ENCODE measurements around the gene PTPRB.

Gene PTPRB

GRCh38 chr12:70540996-70541395 lies 96.2 kb downstream of the PTPRB start:
- TF ChIP-seq CTCF (conservative IDR thresholded peaks at IDR 0.05) = no peak
- no peak overlapping the region for H3K27ac ChIP-seq

GRCh38 chr12:70536650-70537049 lies 100.6 kb downstream of the PTPRB start:
- no peak for TF ChIP-seq CTCF (conservative IDR thresholded peaks at IDR 0.05)
- H3K27ac ChIP-seq = no peak overlapping the region

GRCh38 chr12:70535896-70536374 lies 101.3 kb downstream of the PTPRB start:
- TF ChIP-seq CTCF (conservative IDR thresholded peaks at IDR 0.05) = no peak
- H3K27ac ChIP-seq = no peak overlapping the region

GRCh38 chr12:70534466-70534865 lies 102.8 kb downstream of the PTPRB start:
- no peak overlapping the region for H3K27ac ChIP-seq
- no peak for TF ChIP-seq CTCF (conservative IDR thresholded peaks at IDR 0.05)

GRCh38 chr12:70529647-70530046 lies 107.6 kb downstream of the PTPRB start:
- no peak for TF ChIP-seq CTCF (conservative IDR thresholded peaks at IDR 0.05)
- no peak overlapping the region for H3K27ac ChIP-seq

- H3K27ac ChIP-seq = no peak overlapping the region
- TF ChIP-seq CTCF (conservative IDR thresholded peaks at IDR 0.05) = no peak
These were observed 116.4 kb downstream of the PTPRB start for GRCh38 chr12:70520847-70521246.

- H3K27ac ChIP-seq = no peak overlapping the region
- no peak for TF ChIP-seq CTCF (conservative IDR thresholded peaks at IDR 0.05)
These were observed 123.8 kb downstream of the PTPRB start for GRCh38 chr12:70513426-70513825.

- TF ChIP-seq CTCF (conservative IDR thresholded peaks at IDR 0.05) = no peak
- no peak overlapping the region for H3K27ac ChIP-seq
These were observed 129.1 kb downstream of the PTPRB start for GRCh38 chr12:70508178-70508577.
